ENCODE data around the gene GMPR2. TPM values are rescaled to one million over a fixed set of nuclear protein-coding genes. Genes with fewer than 3 reads are reported as not detected.
A peak's percentile ranks its signal among the peaks of the same experiment; 100 is the strongest.

Gene GMPR2
- total RNA-seq, 1 donor from 2014 or later: 66.6 TPM

DNA sequence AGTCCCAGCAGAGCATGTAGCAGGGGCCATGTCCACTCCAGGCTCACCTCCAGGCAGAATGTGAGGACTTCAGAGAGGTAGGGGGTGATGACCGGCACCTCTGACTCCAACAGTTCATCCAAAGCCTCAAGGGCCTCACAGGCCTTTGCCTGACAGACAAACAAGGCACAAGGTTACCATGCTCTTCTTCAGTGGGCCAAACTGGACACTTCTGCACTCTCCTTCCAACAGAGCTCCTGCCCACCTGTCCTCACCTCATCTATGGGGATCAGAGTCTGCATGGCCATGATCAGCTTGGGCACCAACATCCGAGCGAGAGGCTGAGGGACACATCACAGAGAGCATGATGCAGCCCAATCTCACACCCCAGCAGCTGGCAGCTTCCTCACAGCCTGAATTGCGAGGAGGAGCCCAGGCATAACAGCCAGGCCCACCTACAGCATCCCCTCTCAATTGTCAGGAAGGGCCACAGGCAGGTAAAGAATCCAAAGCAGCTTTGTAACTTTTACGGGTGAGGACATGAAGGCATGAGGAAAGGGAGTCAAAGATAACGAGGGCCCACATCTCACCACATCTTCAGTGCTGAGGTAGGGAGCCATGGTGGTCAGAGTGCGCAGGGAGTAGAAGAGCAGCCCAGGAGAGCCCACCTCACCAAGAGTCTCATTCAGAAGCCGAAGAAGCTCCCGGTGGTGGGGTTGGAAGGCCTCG is 45.7 kb upstream of the GMPR2 start:
- peak overlapping the region; percentile 79 for H3K4me3 Mint-ChIP-seq
- peaks cover 19% of the 10 kb centered on the region for H3K4me1 Mint-ChIP-seq (ENCODE audit: unreplicated experiment)
- no peak for DNase-seq (ENCODE audit: extremely low spot score, unreplicated experiment)
- no peaks in the 10 kb centered on the region for H3K27me3 Mint-ChIP-seq
- H3K36me3 Mint-ChIP-seq: peaks cover 6% of the 10 kb centered on the region
- H3K27ac Mint-ChIP-seq: no peak overlapping the region
- H3K9me3 Mint-ChIP-seq: no peaks in the 10 kb centered on the region
- TF ChIP-seq CTCF (conservative IDR thresholded peaks at IDR 0.05): no peak

DNA sequence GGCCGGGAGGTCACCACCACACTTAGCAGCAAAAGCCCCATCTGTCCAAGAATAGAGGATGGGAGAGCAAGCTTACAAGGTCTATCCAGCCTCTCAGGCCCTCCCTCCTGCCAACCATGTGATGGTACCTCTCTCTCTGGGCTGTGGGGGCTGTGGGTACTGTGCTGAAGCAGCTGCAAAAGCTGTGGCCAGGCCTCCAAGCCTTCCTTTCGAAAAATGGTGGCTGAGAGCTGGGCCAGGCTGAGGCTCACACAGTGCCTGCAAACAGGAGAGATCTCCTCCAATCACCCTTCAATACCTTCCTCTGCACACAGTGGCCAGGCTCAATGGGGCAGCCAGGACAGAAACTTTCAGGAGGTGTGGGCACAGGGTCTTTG is 45.2 kb upstream of the GMPR2 start:
- DNase-seq (ENCODE audit: extremely low spot score, unreplicated experiment): no peak
- Mint-ChIP-seq H3K9me3 (no peaks in the 10 kb centered on the region), H3K4me3 (peak overlapping the region; percentile 92), H3K27me3 (no peaks in the 10 kb centered on the region), H3K36me3 (peaks cover 9% of the 10 kb centered on the region), H3K4me1 (ENCODE audit: unreplicated experiment) (peaks cover 19% of the 10 kb centered on the region), H3K27ac (peak overlapping the region; percentile 88)
- no peak for TF ChIP-seq CTCF (conservative IDR thresholded peaks at IDR 0.05)

- Mint-ChIP-seq H3K27ac (peak within 1 kb of the TSS; percentile 88), H3K9me3 (no peaks in the 10 kb centered on the region), H3K4me1 (ENCODE audit: unreplicated experiment) (peaks cover 19% of the 10 kb centered on the region), H3K4me3 (peak within 1 kb of the TSS; percentile 92), H3K27me3 (no peaks in the 10 kb centered on the region), H3K36me3 (peaks cover 15% of the 10 kb centered on the region)
- peak; percentile 94 for DNase-seq (ENCODE audit: extremely low spot score, unreplicated experiment)
- no peak for TF ChIP-seq CTCF (conservative IDR thresholded peaks at IDR 0.05)
Measured at GRCh38 chr14:24188251-24189058, 44.3 kb upstream of the GMPR2 start, which contains the start of gene IPO4. IPO4 (minus strand) TSS chr14:24188816; CDS start chr14:24188787, 29 bp downstream.

GRCh38 chr14:24189059-24189375 is 43.7 kb upstream of the GMPR2 start:
- DNase-seq (ENCODE audit: extremely low spot score, unreplicated experiment): no peak
- Mint-ChIP-seq H3K36me3 (peaks cover 16% of the 10 kb centered on the region), H3K4me3 (peak overlapping the region; percentile 92), H3K4me1 (ENCODE audit: unreplicated experiment) (peaks cover 21% of the 10 kb centered on the region), H3K9me3 (no peaks in the 10 kb centered on the region), H3K27me3 (no peaks in the 10 kb centered on the region), H3K27ac (peak overlapping the region; percentile 88)
- no peak for TF ChIP-seq CTCF (conservative IDR thresholded peaks at IDR 0.05)

GRCh38 chr14:24189460-24189859 is 43.3 kb upstream of the GMPR2 start:
- Mint-ChIP-seq H3K27me3 (no peaks in the 10 kb centered on the region), H3K36me3 (peaks cover 20% of the 10 kb centered on the region), H3K9me3 (no peaks in the 10 kb centered on the region), H3K27ac (peak overlapping the region; percentile 88), H3K4me1 (ENCODE audit: unreplicated experiment) (peaks cover 25% of the 10 kb centered on the region), H3K4me3 (peak overlapping the region; percentile 92)
- TF ChIP-seq CTCF (conservative IDR thresholded peaks at IDR 0.05): no peak
- DNase-seq (ENCODE audit: extremely low spot score, unreplicated experiment): no peak

Measured in type B pancreatic cell (in vitro differentiated cells).